Cardiac muscle cell (in vitro differentiated cells and primary cell): Measurements from ENCODE around the gene ANAPC16. TPM values are rescaled to one million over a fixed set of nuclear protein-coding genes. Genes with fewer than 3 reads are reported as not detected.
"Not testable (repeated sequence)": the region's sequence is repeated elsewhere in the genome, so short reads cannot be mapped to it uniquely, and the experiment has no call there.

Experiments
- DNase-seq, 2 donors: peaks; one replicate each; pipeline versions ENCODE4 v3.0.0 to v3.0.0-alpha.2; 2010 to 2017; ENCODE audit warnings: low read depth in 1 of 2, low spot score in 1 of 2
- H3K27ac ChIP-seq: fragments of 200-600 bp; sonication (generic); 2 replicates; pipeline ENCODE4 v1.5.1; 2016
- H3K27me3 ChIP-seq: fragments of 200-600 bp; sonication (generic); 2 replicates; pipeline ENCODE4 v1.6.0; 2016; ENCODE audit warnings: control low read depth
- H3K36me3 ChIP-seq: fragments of 200-600 bp; sonication (generic); 2 replicates; pipeline ENCODE4 v1.5.1; 2016; ENCODE audit warnings: control low read depth
- H3K4me1 ChIP-seq: fragments of 200-600 bp; sonication (generic); 2 replicates; pipeline ENCODE4 v1.8.1; 2017; ENCODE audit warnings: low read depth, mild to moderate bottlenecking, mixed run types
- H3K4me3 ChIP-seq: fragments of 200-600 bp; sonication (generic); 2 replicates; pipeline ENCODE4 v1.5.1; 2016; ENCODE audit warnings: mild to moderate bottlenecking
- H3K9me3 ChIP-seq: fragments of 200-600 bp; sonication (generic); 2 replicates; pipeline ENCODE4 v1.5.1; 2017; ENCODE audit warnings: low read depth, mild to moderate bottlenecking, control low read depth
- polyA plus RNA-seq: library from polyadenylated mRNA; unstranded; fragments of >200 nt; fragmentation: Nextera tagmentation; extraction: Ambion mirVana; gene quantifications from 2 replicates; pipeline ENCODE4 v1.2.1, GENCODE V29; 2016
- total RNA-seq: library from RNA; depleted of rRNA; stranded (reverse); fragments of >200 nt; gene quantifications from 2 replicates; pipeline ENCODE4 v1.2.3, GENCODE V29; 2016
- TF ChIP-seq, protein P1 (sequence below): IDR thresholded peaks from 2 replicates; pipeline ENCODE4 v1.5.1; 2012; ENCODE audit warnings: low read depth, mild to moderate bottlenecking, low read length

ANAPC16 gene
- total and polyA plus RNA-seq, 2 experiments from 2014 or later = 92.2 to 283 TPM

GRCh38 chr10:72248468-72249151, 32.8 kb downstream of the ANAPC16 start:
- H3K36me3 ChIP-seq = no peaks in the 10 kb centered on the region
- TF ChIP-seq, protein P1, sequence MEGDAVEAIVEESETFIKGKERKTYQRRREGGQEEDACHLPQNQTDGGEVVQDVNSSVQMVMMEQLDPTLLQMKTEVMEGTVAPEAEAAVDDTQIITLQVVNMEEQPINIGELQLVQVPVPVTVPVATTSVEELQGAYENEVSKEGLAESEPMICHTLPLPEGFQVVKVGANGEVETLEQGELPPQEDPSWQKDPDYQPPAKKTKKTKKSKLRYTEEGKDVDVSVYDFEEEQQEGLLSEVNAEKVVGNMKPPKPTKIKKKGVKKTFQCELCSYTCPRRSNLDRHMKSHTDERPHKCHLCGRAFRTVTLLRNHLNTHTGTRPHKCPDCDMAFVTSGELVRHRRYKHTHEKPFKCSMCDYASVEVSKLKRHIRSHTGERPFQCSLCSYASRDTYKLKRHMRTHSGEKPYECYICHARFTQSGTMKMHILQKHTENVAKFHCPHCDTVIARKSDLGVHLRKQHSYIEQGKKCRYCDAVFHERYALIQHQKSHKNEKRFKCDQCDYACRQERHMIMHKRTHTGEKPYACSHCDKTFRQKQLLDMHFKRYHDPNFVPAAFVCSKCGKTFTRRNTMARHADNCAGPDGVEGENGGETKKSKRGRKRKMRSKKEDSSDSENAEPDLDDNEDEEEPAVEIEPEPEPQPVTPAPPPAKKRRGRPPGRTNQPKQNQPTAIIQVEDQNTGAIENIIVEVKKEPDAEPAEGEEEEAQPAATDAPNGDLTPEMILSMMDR = no peak
- peak; percentile 40 to 84 for DNase-seq
- H3K27ac ChIP-seq = peak overlapping the region; percentile 58
- H3K4me3 ChIP-seq = no peak overlapping the region
- H3K27me3 ChIP-seq = no peaks in the 10 kb centered on the region
- H3K4me1 ChIP-seq = peaks cover 31% of the 10 kb centered on the region
- no peaks in the 10 kb centered on the region for H3K9me3 ChIP-seq

GRCh38 chr10:72249176-72249862, 33.5 kb downstream of the ANAPC16 start:
- Histone ChIP-seq H3K27ac (peak overlapping the region; percentile 58), H3K4me1 (peaks cover 33% of the 10 kb centered on the region)
- not testable (repeated sequence) for DNase-seq, H3K9me3 ChIP-seq, H3K4me3 ChIP-seq, H3K27me3 ChIP-seq, H3K36me3 ChIP-seq

GRCh38 chr10:72250666-72251065, 34.9 kb downstream of the ANAPC16 start:
- no peak overlapping the region for H3K4me3 ChIP-seq
- no peaks in the 10 kb centered on the region for H3K9me3 ChIP-seq
- peaks cover 36% of the 10 kb centered on the region for H3K4me1 ChIP-seq
- TF ChIP-seq, protein P1 = no peak
- DNase-seq = peak in 1 of 2 donors; percentile 90
- no peak overlapping the region for H3K27ac ChIP-seq
- H3K36me3 ChIP-seq = no peaks in the 10 kb centered on the region
- H3K27me3 ChIP-seq = no peaks in the 10 kb centered on the region

DNA sequence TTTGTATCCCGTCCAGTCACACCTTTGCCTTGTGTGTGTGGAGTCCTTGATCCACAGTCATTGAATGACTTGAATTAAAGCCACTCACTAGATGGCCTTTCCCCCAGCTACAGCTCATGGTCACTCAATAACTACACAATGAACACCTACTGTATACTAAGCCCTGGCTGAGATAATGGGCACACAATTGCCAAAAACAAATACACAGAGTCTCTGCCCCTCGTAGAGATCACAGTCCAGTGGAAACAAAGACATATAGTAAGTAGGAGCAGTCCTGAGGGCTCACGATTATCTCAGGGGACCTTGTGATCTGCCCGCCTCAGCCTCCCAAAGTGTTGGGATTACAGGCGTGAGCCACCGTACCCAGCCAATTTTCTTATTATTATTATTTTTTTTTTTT, 35.8 kb downstream of the ANAPC16 start:
- Histone ChIP-seq H3K4me1 (peaks cover 38% of the 10 kb centered on the region), H3K27ac (no peak overlapping the region), H3K4me3 (no peak overlapping the region)

DNA sequence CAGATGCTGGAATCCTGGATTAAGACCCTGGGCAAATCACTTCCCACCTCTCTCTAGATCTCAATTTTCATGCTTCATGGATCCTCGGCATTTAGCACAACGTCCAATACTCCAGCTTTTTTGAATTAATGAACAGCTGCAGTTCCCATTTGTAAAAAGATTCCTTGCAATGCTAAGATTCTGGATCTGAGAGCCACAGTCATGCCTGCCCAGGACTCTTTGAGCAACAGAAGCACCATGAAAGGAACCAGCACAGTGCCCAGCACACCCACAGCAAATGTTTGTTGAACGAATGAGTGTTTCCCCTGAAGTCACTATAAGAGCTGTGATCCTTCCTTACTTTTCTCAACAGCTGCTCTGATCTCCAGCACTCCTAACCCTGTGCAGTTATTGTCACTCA, 37.2 kb downstream of the ANAPC16 start:
- TF ChIP-seq, protein P1 = no peak
- H3K4me1 ChIP-seq = peaks cover 37% of the 10 kb centered on the region
- H3K9me3 ChIP-seq = no peaks in the 10 kb centered on the region
- no peak for DNase-seq
- no peak overlapping the region for H3K4me3 ChIP-seq
- no peaks in the 10 kb centered on the region for H3K27me3 ChIP-seq
- no peak overlapping the region for H3K27ac ChIP-seq
- no peaks in the 10 kb centered on the region for H3K36me3 ChIP-seq

More for the DNA sequence above, 35.8 kb downstream of the ANAPC16 start:
- Histone ChIP-seq H3K36me3 (no peaks in the 10 kb centered on the region), H3K9me3 (no peaks in the 10 kb centered on the region), H3K27me3 (no peaks in the 10 kb centered on the region)
- TF ChIP-seq, protein P1 = no peak
- no peak for DNase-seq

GRCh38 chr10:72253578-72253977, 37.8 kb downstream of the ANAPC16 start:
- TF ChIP-seq, protein P1 = no peak
- no peaks in the 10 kb centered on the region for H3K27me3 ChIP-seq
- H3K36me3 ChIP-seq = no peaks in the 10 kb centered on the region
- peaks cover 33% of the 10 kb centered on the region for H3K4me1 ChIP-seq
- H3K9me3 ChIP-seq = no peaks in the 10 kb centered on the region
- no peak for DNase-seq
- no peak overlapping the region for H3K4me3 ChIP-seq
- peak overlapping the region; percentile 88 for H3K27ac ChIP-seq
